ENCODE measurements around the gene GPATCH2. TPM values are rescaled to one million over a fixed set of nuclear protein-coding genes. Genes with fewer than 3 reads are reported as not detected.

GPATCH2 gene
- total RNA-seq, 1 donor = 20.6 TPM

GRCh38 chr1:217605390-217605789 lies 25.5 kb downstream of the GPATCH2 start:
- H2AFZ ChIP-seq (ENCODE audit: low read length) = no peak overlapping the region
- no peaks in the 10 kb centered on the region for H3K27me3 ChIP-seq (ENCODE audit: insufficient read depth, low read length)
- peaks cover 4% of the 10 kb centered on the region for H4K20me1 ChIP-seq (ENCODE audit: insufficient read depth, low read length)
- TF ChIP-seq, protein P1, sequence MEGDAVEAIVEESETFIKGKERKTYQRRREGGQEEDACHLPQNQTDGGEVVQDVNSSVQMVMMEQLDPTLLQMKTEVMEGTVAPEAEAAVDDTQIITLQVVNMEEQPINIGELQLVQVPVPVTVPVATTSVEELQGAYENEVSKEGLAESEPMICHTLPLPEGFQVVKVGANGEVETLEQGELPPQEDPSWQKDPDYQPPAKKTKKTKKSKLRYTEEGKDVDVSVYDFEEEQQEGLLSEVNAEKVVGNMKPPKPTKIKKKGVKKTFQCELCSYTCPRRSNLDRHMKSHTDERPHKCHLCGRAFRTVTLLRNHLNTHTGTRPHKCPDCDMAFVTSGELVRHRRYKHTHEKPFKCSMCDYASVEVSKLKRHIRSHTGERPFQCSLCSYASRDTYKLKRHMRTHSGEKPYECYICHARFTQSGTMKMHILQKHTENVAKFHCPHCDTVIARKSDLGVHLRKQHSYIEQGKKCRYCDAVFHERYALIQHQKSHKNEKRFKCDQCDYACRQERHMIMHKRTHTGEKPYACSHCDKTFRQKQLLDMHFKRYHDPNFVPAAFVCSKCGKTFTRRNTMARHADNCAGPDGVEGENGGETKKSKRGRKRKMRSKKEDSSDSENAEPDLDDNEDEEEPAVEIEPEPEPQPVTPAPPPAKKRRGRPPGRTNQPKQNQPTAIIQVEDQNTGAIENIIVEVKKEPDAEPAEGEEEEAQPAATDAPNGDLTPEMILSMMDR (IDR thresholded peaks at IDR 0.05; ENCODE audit: extremely low read depth, low read depth, low read length) = no peak
- H3K4me2 ChIP-seq (ENCODE audit: insufficient read depth, low read length) = no peak overlapping the region
- H3K9me3 ChIP-seq (ENCODE audit: low read depth, low read length) = no peaks in the 10 kb centered on the region
- no peak overlapping the region for H3K4me3 ChIP-seq (ENCODE audit: insufficient read depth, low read length)
- H3K27ac ChIP-seq (ENCODE audit: low read depth, low read length) = no peak overlapping the region
- peaks cover 5% of the 10 kb centered on the region for H3K36me3 ChIP-seq (ENCODE audit: insufficient read depth, low read length)
- no peaks in the 10 kb centered on the region for H3K79me2 ChIP-seq (ENCODE audit: insufficient read depth, low read length)
- H3K4me1 ChIP-seq (ENCODE audit: insufficient read depth, low read length) = no peaks in the 10 kb centered on the region
- DNase-seq (ENCODE audit: insufficient read length, low spot score, missing footprints) = no peak

GRCh38 chr1:217602380-217602779 lies 28.5 kb downstream of the GPATCH2 start:
- Histone ChIP-seq H3K36me3 (ENCODE audit: insufficient read depth, low read length) (peaks cover 4% of the 10 kb centered on the region), H3K27me3 (ENCODE audit: insufficient read depth, low read length) (no peaks in the 10 kb centered on the region), H2AFZ (ENCODE audit: low read length) (no peak overlapping the region), H3K79me2 (ENCODE audit: insufficient read depth, low read length) (no peaks in the 10 kb centered on the region), H4K20me1 (ENCODE audit: insufficient read depth, low read length) (peaks cover 4% of the 10 kb centered on the region), H3K4me2 (ENCODE audit: insufficient read depth, low read length) (no peak overlapping the region), H3K9me3 (ENCODE audit: low read depth, low read length) (no peaks in the 10 kb centered on the region), H3K4me3 (ENCODE audit: insufficient read depth, low read length) (no peak overlapping the region), H3K27ac (ENCODE audit: low read depth, low read length) (no peak overlapping the region), H3K4me1 (ENCODE audit: insufficient read depth, low read length) (no peaks in the 10 kb centered on the region)
- DNase-seq (ENCODE audit: insufficient read length, low spot score, missing footprints) = no peak
- TF ChIP-seq, protein P1 (IDR thresholded peaks at IDR 0.05; ENCODE audit: extremely low read depth, low read depth, low read length) = no peak

DNA sequence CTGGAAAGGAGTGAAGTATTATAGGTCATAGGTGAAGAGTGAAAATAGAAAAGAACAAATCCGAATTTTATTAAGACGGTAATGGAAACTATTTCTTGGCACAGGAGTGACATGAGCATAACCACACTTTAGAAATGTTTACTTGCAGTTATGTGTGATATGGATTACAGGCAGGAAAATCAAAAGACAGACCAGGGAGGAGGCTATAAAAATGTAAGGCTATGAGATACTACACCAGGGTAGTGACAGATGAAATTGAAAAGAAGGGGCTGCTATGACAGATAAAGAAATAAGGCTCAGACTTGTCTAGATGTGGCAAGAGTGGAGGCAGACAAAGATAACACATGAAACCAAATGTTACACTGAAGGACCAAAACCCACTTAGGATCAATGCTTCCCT lies 31.7 kb downstream of the GPATCH2 start:
- no peak overlapping the region for H3K4me3 ChIP-seq (ENCODE audit: insufficient read depth, low read length)
- H3K9me3 ChIP-seq (ENCODE audit: low read depth, low read length) = no peaks in the 10 kb centered on the region
- H2AFZ ChIP-seq (ENCODE audit: low read length) = no peak overlapping the region
- H3K27ac ChIP-seq (ENCODE audit: low read depth, low read length) = no peak overlapping the region
- no peak for DNase-seq (ENCODE audit: insufficient read length, low spot score, missing footprints)
- H3K27me3 ChIP-seq (ENCODE audit: insufficient read depth, low read length) = no peaks in the 10 kb centered on the region
- no peak overlapping the region for H3K4me2 ChIP-seq (ENCODE audit: insufficient read depth, low read length)
- no peaks in the 10 kb centered on the region for H3K4me1 ChIP-seq (ENCODE audit: insufficient read depth, low read length)
- H3K36me3 ChIP-seq (ENCODE audit: insufficient read depth, low read length) = peaks cover 4% of the 10 kb centered on the region
- H3K79me2 ChIP-seq (ENCODE audit: insufficient read depth, low read length) = no peaks in the 10 kb centered on the region
- TF ChIP-seq, protein P1 (IDR thresholded peaks at IDR 0.05; ENCODE audit: extremely low read depth, low read depth, low read length) = no peak
- peaks cover 4% of the 10 kb centered on the region for H4K20me1 ChIP-seq (ENCODE audit: insufficient read depth, low read length)

DNA sequence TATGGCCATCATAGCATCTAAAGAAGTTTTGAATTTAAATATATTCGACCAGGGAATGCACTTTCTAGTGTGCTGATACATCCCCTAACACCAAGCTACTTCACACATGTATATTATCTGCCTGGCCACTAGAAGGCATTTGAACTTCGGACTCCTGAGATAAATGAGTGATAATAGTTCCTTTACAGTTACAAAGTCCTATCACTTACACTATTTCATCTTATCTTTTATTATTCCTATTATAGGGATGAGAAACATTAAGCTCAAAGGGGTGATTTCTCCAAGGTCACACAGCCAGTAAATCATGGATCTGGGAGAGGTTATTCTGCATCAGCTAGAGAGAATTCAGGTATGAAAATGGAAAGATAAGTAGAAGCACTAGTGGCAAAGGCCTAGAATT lies 40.3 kb downstream of the GPATCH2 start:
- no peak overlapping the region for H3K27ac ChIP-seq (ENCODE audit: low read depth, low read length)
- no peak overlapping the region for H3K4me3 ChIP-seq (ENCODE audit: insufficient read depth, low read length)
- no peak overlapping the region for H2AFZ ChIP-seq (ENCODE audit: low read length)
- no peaks in the 10 kb centered on the region for H4K20me1 ChIP-seq (ENCODE audit: insufficient read depth, low read length)
- no peaks in the 10 kb centered on the region for H3K4me1 ChIP-seq (ENCODE audit: insufficient read depth, low read length)
- TF ChIP-seq, protein P1 (IDR thresholded peaks at IDR 0.05; ENCODE audit: extremely low read depth, low read depth, low read length) = no peak
- no peak for DNase-seq (ENCODE audit: insufficient read length, low spot score, missing footprints)
- H3K27me3 ChIP-seq (ENCODE audit: insufficient read depth, low read length) = no peaks in the 10 kb centered on the region
- peaks cover 4% of the 10 kb centered on the region for H3K36me3 ChIP-seq (ENCODE audit: insufficient read depth, low read length)
- H3K79me2 ChIP-seq (ENCODE audit: insufficient read depth, low read length) = no peaks in the 10 kb centered on the region
- no peaks in the 10 kb centered on the region for H3K9me3 ChIP-seq (ENCODE audit: low read depth, low read length)
- H3K4me2 ChIP-seq (ENCODE audit: insufficient read depth, low read length) = no peak overlapping the region

All from osteoblast (primary cell).